ENCODE data around the gene OR1F1. TPM values are rescaled to one million over a fixed set of nuclear protein-coding genes. Genes with fewer than 3 reads are reported as not detected.

Gene OR1F1
- total RNA-seq, 4 donors from 2014 or later, result not detected

GRCh38 chr16:3252967-3253366 lies 65.0 kb downstream of the OR1F1 start:
- intact Hi-C loops (cut with DNase I; ENCODE audit: low total_unique reads), result no loop called here
- TF ChIP-seq CTCF (IDR thresholded peaks at IDR 0.05) (no peak), POLR2A (IDR thresholded peaks at IDR 0.05) (no peak)
- no peak overlapping the region for H3K27ac ChIP-seq
- no peak overlapping the region for H3K4me3 ChIP-seq
- H3K27me3 ChIP-seq, result no peaks in the 10 kb centered on the region
- no peaks in the 10 kb centered on the region for H3K4me1 ChIP-seq
- no peaks in the 10 kb centered on the region for H3K36me3 ChIP-seq
- H3K9me3 ChIP-seq, result no peaks in the 10 kb centered on the region
- no peak for DNase-seq

DNA sequence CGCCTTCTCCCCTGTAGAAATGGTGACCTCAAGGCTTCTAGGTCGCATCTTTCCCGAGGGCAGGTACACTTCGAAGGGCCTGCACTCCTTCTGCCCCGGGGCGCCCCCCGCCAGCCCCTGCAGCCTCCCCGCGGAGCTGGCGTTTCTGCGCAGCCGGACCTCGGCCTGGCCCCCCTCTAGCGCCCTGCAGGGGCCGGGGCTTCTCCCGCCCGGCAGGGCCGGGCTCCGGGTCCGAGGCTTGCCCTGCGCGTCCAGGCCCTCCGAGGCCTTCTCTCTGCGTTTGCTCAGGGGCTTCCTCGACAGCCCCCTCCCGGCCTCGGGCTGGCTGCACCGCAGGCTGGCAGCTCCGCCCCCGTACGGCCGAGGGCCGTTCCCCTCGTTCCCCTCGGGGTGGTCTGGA lies 66.3 kb downstream of the OR1F1 start:
- H3K9me3 ChIP-seq, result no peaks in the 10 kb centered on the region
- no peaks in the 10 kb centered on the region for H3K27me3 ChIP-seq
- intact Hi-C loops (cut with DNase I; ENCODE audit: low total_unique reads), result no loop called here
- no peaks in the 10 kb centered on the region for H3K4me1 ChIP-seq
- TF ChIP-seq POLR2A (IDR thresholded peaks at IDR 0.05) (no peak), CTCF (IDR thresholded peaks at IDR 0.05) (no peak)
- DNase-seq, result no peak
- no peak overlapping the region for H3K27ac ChIP-seq
- H3K4me3 ChIP-seq, result no peak overlapping the region
- H3K36me3 ChIP-seq, result no peaks in the 10 kb centered on the region

Other genes starting within 250 kb of the OR1F1 start
- under 1 TPM in 1 of 4 donors, not detected in 3; 0.41 TPM for gene KREMEN2, start 223.9 kb upstream of the OR1F1 start, total RNA-seq
- gene PAQR4, start 218.9 kb upstream of the OR1F1 start, total RNA-seq, result 1 to 10 TPM in 3 of 4 donors, under 1 TPM in 1; 0.26 to 4.8 (median 2.5) TPM
- 1 to 10 TPM in 1 of 4 donors, not detected in 3; 6.1 TPM for gene PKMYT1, start 207.8 kb upstream of the OR1F1 start, total RNA-seq
- 1 to 10 TPM in 1 of 4 donors, under 1 TPM in 1, not detected in 2; 0.21 to 1.8 TPM for gene CLDN9, start 175.3 kb upstream of the OR1F1 start, total RNA-seq
- 1 to 10 TPM in 1 of 4 donors, not detected in 3; 4.1 TPM for gene CLDN6, start 170.0 kb upstream of the OR1F1 start, total RNA-seq
- gene TNFRSF12A, start 167.8 kb upstream of the OR1F1 start, total RNA-seq, result 10 to 100 TPM; 12.6 to 76.2 (median 24.0) TPM
- 10 to 100 TPM in 3 of 4 donors, 1 to 10 TPM in 1; 3.6 to 67.5 (median 25.4) TPM for gene HCFC1R1, start 164.3 kb upstream of the OR1F1 start, total RNA-seq
- gene THOC6, start 164.2 kb upstream of the OR1F1 start, total RNA-seq, result 10 to 100 TPM in 3 of 4 donors, 1 to 10 TPM in 1; 3.8 to 29.0 (median 22.3) TPM
- 1 to 10 TPM in 1 of 4 donors, under 1 TPM in 2, not detected in 1; 0.26 to 1.9 (median 0.29) TPM for gene BICDL2, start 151.3 kb upstream of the OR1F1 start, total RNA-seq
- gene MMP25, start 141.6 kb upstream of the OR1F1 start, total RNA-seq, result 1 to 10 TPM in 1 of 4 donors, under 1 TPM in 1, not detected in 2; 0.21 to 1.1 TPM
- 10 to 100 TPM in 3 of 4 donors, 1 to 10 TPM in 1; 7.5 to 37.1 (median 20.9) TPM for gene IL32, start 122.6 kb upstream of the OR1F1 start, total RNA-seq
- gene ZSCAN10, start 88.9 kb upstream of the OR1F1 start, total RNA-seq, result not detected
- gene ZNF205, start 75.6 kb upstream of the OR1F1 start, total RNA-seq, result 10 to 100 TPM; 12.9 to 26.9 (median 18.3) TPM
- 100 to 1,000 TPM in 1 of 4 donors, 10 to 100 TPM in 1, 1 to 10 TPM in 1, under 1 TPM in 1; 0.77 to 101 (median 11.1) TPM for gene ZNF213, start 53.2 kb upstream of the OR1F1 start, total RNA-seq
- 10 to 100 TPM in 2 of 4 donors, 1 to 10 TPM in 2; 4.1 to 17.6 (median 10.7) TPM for gene ZNF200, start 47.0 kb downstream of the OR1F1 start, total RNA-seq
- gene MEFV, start 68.4 kb downstream of the OR1F1 start, total RNA-seq, result 10 to 100 TPM in 1 of 4 donors, 1 to 10 TPM in 1, under 1 TPM in 2; 0.21 to 12.0 (median 1.1) TPM
- gene ZNF263, start 95.3 kb downstream of the OR1F1 start, total RNA-seq, result 10 to 100 TPM; 13.2 to 82.5 (median 53.9) TPM
- 10 to 100 TPM in 2 of 4 donors, 1 to 10 TPM in 2; 1.5 to 21.8 (median 10.1) TPM for gene TIGD7, start 117.2 kb downstream of the OR1F1 start, total RNA-seq
- 10 to 100 TPM in 3 of 4 donors, 1 to 10 TPM in 1; 8.8 to 54.5 (median 30.9) TPM for gene ZNF75A, start 117.3 kb downstream of the OR1F1 start, total RNA-seq
- gene OR2C1, start 167.7 kb downstream of the OR1F1 start, total RNA-seq, result under 1 TPM in 2 of 4 donors, not detected in 2; 0.52 to 0.69 TPM
- gene ZSCAN32, start 212.8 kb downstream of the OR1F1 start, total RNA-seq, result 10 to 100 TPM in 3 of 4 donors, 1 to 10 TPM in 1; 1.8 to 27.6 (median 16.1) TPM
- gene ZNF174, start 213.0 kb downstream of the OR1F1 start, total RNA-seq, result 10 to 100 TPM in 3 of 4 donors, 1 to 10 TPM in 1; 5.6 to 16.2 (median 12.3) TPM

All from uterus (tissue), 4 donors.